ENCODE measurements around the gene ZNRF1. TPM values are rescaled to one million over a fixed set of nuclear protein-coding genes. Genes with fewer than 3 reads are reported as not detected.

ZNRF1 gene
- total RNA-seq, 1 experiment from 2014 or later: 52.3 TPM

DNA sequence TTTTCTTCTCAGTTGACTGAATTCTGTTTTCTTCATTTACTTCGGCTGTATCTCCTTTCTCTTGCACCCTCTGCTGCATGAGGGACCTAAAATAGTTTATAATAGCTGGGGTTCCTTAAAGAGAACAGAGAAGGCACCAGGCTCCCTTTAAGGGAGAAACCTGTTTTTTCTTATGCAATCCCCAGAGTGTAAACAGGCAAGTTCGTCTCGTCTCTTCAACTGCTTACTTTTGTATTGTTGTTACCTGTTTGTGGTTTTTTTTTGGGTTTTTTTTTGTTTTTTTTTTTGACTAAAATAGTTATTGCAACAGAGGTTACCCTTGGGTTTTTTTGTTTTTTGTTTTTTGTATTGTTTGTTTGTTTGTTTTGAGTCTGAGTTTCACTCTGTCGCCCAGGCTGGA is 121.4 kb downstream of the ZNRF1 start:
- no peak for DNase-seq (ENCODE audit: low read depth, low spot score)
- H3K4me3 ChIP-seq (ENCODE audit: low read depth in 2 of 2, low read length in 2 of 2): no peak overlapping the region
- intact Hi-C loops (cut with micrococcal nuclease; ENCODE audit: unreplicated experiment): no loop called here

DNA sequence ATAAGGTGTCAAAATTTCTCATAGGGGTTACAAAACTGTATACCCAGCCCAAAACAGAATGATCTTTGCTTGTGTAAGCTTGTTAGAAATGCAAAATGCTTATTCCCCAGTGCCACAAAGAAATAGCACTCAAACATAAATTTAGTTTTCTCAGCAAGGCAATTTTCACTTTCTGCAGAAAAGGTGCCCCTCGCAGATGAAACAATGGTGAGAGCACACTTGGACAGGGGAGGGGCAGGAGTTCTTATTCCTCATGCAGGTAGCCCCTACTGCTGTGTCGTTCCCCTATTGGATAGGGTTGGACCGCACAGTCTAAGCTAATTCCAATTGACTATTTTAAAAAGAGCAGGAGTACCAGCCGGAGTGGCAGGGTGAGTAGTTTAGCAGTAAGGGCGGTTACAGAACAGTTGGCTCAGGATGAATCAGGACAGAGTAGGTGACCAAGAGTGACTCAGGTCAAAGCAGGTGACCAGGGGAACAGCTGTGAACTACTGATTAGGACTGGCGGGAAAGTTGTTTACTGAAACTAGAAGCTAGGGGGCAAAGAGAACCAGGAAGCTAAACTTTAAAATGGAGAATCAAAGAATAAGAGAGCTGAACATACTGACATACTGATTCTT is 123.2 kb downstream of the ZNRF1 start:
- Histone ChIP-seq H3K4me3 (ENCODE audit: low read depth in 2 of 2, low read length in 2 of 2) (no peak overlapping the region), H3K4me1 (ENCODE audit: control insufficient read depth, insufficient read depth, low read length) (no peaks in the 10 kb centered on the region), H3K27me3 (ENCODE audit: control insufficient read depth, insufficient read depth, low read length) (no peaks in the 10 kb centered on the region), H3K27ac (ENCODE audit: low read length) (no peak overlapping the region), H3K36me3 (ENCODE audit: control insufficient read depth, insufficient read depth, low read length) (no peaks in the 10 kb centered on the region), H3K9me3 (ENCODE audit: control insufficient read depth, insufficient read depth, low read depth, low read length) (peaks cover 4% of the 10 kb centered on the region; the same call in 1 of the 2 replicates)
- no TSS peak for BruUV-seq (replicated peaks)
- intact Hi-C loops (cut with micrococcal nuclease; ENCODE audit: unreplicated experiment) (no loop called here), in situ Hi-C loops (cut with HindIII; ENCODE audit: low pct_unique_long_range_greater_than_20kb, low sequenced_read_pairs) (no loop called here)
- DNase-seq (ENCODE audit: low read depth, low spot score): no peak
- TF ChIP-seq, protein P1, sequence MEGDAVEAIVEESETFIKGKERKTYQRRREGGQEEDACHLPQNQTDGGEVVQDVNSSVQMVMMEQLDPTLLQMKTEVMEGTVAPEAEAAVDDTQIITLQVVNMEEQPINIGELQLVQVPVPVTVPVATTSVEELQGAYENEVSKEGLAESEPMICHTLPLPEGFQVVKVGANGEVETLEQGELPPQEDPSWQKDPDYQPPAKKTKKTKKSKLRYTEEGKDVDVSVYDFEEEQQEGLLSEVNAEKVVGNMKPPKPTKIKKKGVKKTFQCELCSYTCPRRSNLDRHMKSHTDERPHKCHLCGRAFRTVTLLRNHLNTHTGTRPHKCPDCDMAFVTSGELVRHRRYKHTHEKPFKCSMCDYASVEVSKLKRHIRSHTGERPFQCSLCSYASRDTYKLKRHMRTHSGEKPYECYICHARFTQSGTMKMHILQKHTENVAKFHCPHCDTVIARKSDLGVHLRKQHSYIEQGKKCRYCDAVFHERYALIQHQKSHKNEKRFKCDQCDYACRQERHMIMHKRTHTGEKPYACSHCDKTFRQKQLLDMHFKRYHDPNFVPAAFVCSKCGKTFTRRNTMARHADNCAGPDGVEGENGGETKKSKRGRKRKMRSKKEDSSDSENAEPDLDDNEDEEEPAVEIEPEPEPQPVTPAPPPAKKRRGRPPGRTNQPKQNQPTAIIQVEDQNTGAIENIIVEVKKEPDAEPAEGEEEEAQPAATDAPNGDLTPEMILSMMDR (IDR thresholded peaks at IDR 0.05): no peak
- TF ChIP-seq TCF7L2 (IDR thresholded peaks at IDR 0.05; ENCODE audit: low read depth, low read length) (no peak), POLR2AphosphoS5 (IDR thresholded peaks at IDR 0.05; ENCODE audit: low read depth, low read length) (no peak), SIN3A (IDR thresholded peaks at IDR 0.05; ENCODE audit: borderline replicate concordance, insufficient read depth, low read depth, low read length) (no peak)
- TF ChIP-seq, protein P2, sequence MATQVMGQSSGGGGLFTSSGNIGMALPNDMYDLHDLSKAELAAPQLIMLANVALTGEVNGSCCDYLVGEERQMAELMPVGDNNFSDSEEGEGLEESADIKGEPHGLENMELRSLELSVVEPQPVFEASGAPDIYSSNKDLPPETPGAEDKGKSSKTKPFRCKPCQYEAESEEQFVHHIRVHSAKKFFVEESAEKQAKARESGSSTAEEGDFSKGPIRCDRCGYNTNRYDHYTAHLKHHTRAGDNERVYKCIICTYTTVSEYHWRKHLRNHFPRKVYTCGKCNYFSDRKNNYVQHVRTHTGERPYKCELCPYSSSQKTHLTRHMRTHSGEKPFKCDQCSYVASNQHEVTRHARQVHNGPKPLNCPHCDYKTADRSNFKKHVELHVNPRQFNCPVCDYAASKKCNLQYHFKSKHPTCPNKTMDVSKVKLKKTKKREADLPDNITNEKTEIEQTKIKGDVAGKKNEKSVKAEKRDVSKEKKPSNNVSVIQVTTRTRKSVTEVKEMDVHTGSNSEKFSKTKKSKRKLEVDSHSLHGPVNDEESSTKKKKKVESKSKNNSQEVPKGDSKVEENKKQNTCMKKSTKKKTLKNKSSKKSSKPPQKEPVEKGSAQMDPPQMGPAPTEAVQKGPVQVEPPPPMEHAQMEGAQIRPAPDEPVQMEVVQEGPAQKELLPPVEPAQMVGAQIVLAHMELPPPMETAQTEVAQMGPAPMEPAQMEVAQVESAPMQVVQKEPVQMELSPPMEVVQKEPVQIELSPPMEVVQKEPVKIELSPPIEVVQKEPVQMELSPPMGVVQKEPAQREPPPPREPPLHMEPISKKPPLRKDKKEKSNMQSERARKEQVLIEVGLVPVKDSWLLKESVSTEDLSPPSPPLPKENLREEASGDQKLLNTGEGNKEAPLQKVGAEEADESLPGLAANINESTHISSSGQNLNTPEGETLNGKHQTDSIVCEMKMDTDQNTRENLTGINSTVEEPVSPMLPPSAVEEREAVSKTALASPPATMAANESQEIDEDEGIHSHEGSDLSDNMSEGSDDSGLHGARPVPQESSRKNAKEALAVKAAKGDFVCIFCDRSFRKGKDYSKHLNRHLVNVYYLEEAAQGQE (IDR thresholded peaks at IDR 0.05; ENCODE audit: insufficient read depth in 1 of 2, low read depth in 2 of 2, low read length in 1 of 2): no peak
- ATAC-seq: no peak
- POLR2A ChIA-PET: no interaction called here
- CTCF ChIA-PET: no interaction called here

More for the DNA sequence above, 121.4 kb downstream of the ZNRF1 start:
- no TSS peak for BruUV-seq (replicated peaks)
- TF ChIP-seq SIN3A (IDR thresholded peaks at IDR 0.05; ENCODE audit: borderline replicate concordance, insufficient read depth, low read depth, low read length) (no peak), TCF7L2 (IDR thresholded peaks at IDR 0.05; ENCODE audit: low read depth, low read length) (no peak)
- TF ChIP-seq, protein P1 (IDR thresholded peaks at IDR 0.05): no peak
- TF ChIP-seq, protein P2 (IDR thresholded peaks at IDR 0.05; ENCODE audit: insufficient read depth in 1 of 2, low read depth in 2 of 2, low read length in 1 of 2): no peak
- no peak for ATAC-seq
- Histone ChIP-seq H3K27me3 (ENCODE audit: control insufficient read depth, insufficient read depth, low read length) (no peaks in the 10 kb centered on the region), H3K27ac (ENCODE audit: low read length) (no peak overlapping the region), H3K9me3 (ENCODE audit: control insufficient read depth, insufficient read depth, low read depth, low read length) (peaks cover 4% of the 10 kb centered on the region; the same call in 1 of the 2 replicates), H3K36me3 (ENCODE audit: control insufficient read depth, insufficient read depth, low read length) (no peaks in the 10 kb centered on the region), H3K4me1 (ENCODE audit: control insufficient read depth, insufficient read depth, low read length) (no peaks in the 10 kb centered on the region; the same call in 1 of the 2 replicates)
- POLR2A ChIA-PET: no interaction called here
- in situ Hi-C loops (cut with HindIII; ENCODE audit: low pct_unique_long_range_greater_than_20kb, low sequenced_read_pairs): no loop called here
- CTCF ChIA-PET: interaction anchor here (0.7 kb wide), 1 partner anchor 79 kb away, joined by 3 read pairs; no protein-coding TSS in a partner anchor
